MM.1S (cell line): Measurements from ENCODE around the gene DNAI1.

Experiments
- DNase-seq: peaks from one replicate; pipeline ENCODE4 v3.0.0-alpha.2; 2015
- H2AFZ ChIP-seq: fragments of 300-600 bp; sonication (generic); 2 replicates; pipeline ENCODE4 v1.6.0; 2016; ENCODE audit warnings: antibody characterized with exemption, low read length
- H3F3A ChIP-seq: fragments of 300-600 bp; sonication (generic); 2 replicates; pipeline ENCODE4 v1.6.1; 2016; ENCODE audit warnings: mild to moderate bottlenecking, antibody characterized with exemption, low read length, moderate library complexity, mixed read lengths; ENCODE audit not compliant: insufficient read depth
- H3K27ac ChIP-seq: fragments of 300-600 bp; sonication (generic); 2 replicates; pipeline ENCODE4 v1.5.1; 2016; ENCODE audit warnings: mild to moderate bottlenecking, low read length
- H3K27me3 ChIP-seq: fragments of 300-600 bp; sonication (generic); replicated peaks from 2 replicates; pipeline ENCODE4 v1.6.0; 2016; ENCODE audit warnings: low read length; ENCODE audit not compliant: insufficient read depth
- H3K36me3 ChIP-seq: fragments of 300-600 bp; sonication (generic); replicated peaks from 2 replicates; pipeline ENCODE4 v1.6.1; 2016; ENCODE audit warnings: mild to moderate bottlenecking, low read length, mixed read lengths; ENCODE audit not compliant: insufficient read depth
- H3K4me1 ChIP-seq: fragments of 300-600 bp; sonication (generic); 2 replicates; pipeline ENCODE4 v1.6.1; 2016; ENCODE audit warnings: low read length, mixed read lengths
- H3K4me2 ChIP-seq: fragments of 300-600 bp; sonication (generic); 2 replicates; pipeline ENCODE4 v1.6.0; 2016; ENCODE audit warnings: low read depth, low read length
- H3K4me3 ChIP-seq: fragments of 300-600 bp; sonication (generic); 2 replicates; pipeline ENCODE4 v1.5.1; 2016; ENCODE audit warnings: low read length, mixed read lengths
- H3K79me2 ChIP-seq: fragments of 300-600 bp; sonication (generic); 2 replicates; pipeline ENCODE4 v1.6.1; 2016; ENCODE audit warnings: mixed run types, low read length, mixed read lengths
- H3K9ac ChIP-seq: fragments of 300-600 bp; sonication (generic); 2 replicates; pipeline ENCODE4 v1.6.1; 2016; ENCODE audit warnings: low read length, mixed read lengths
- H3K9me2 ChIP-seq: fragments of 300-600 bp; sonication (generic); replicated peaks from 2 replicates; pipeline ENCODE4 v1.6.1; 2016; ENCODE audit warnings: mild to moderate bottlenecking, low read length, mixed read lengths; ENCODE audit not compliant: insufficient read depth
- H3K9me3 ChIP-seq: fragments of 300-600 bp; sonication (generic); replicated peaks from 2 replicates; pipeline ENCODE4 v1.6.1; 2016; ENCODE audit warnings: mild to moderate bottlenecking, low read length, mixed read lengths; ENCODE audit not compliant: insufficient read depth
- H4K20me1 ChIP-seq: fragments of 300-600 bp; sonication (generic); 2 replicates; pipeline ENCODE4 v1.6.1; 2016; ENCODE audit warnings: mild to moderate bottlenecking, low read length, moderate library complexity, mixed read lengths; ENCODE audit not compliant: insufficient read depth
- CTCF ChIP-seq: fragments of 300-600 bp; sonication (generic); IDR thresholded peaks from 2 replicates; pipeline ENCODE4 v1.5.1; 2016; ENCODE audit warnings: antibody characterized with exemption, low read length, mixed read lengths
- EZH2 ChIP-seq: fragments of 300-600 bp; sonication (generic); optimal IDR thresholded peaks from 2 replicates; pipeline ENCODE3; 2017; ENCODE audit warnings: low read depth, mild to moderate bottlenecking, antibody characterized with exemption, low read length, mixed read lengths
- EZH2phosphoT487 ChIP-seq: fragments of 300-600 bp; sonication (generic); IDR thresholded peaks from 2 replicates; pipeline ENCODE4 v1.6.1; 2018; ENCODE audit warnings: antibody characterized with exemption, low read length

The DNAI1 gene

GRCh38 chr9:34565856-34566255 lies 107.3 kb downstream of the DNAI1 start:
- no peak overlapping the region for H2AFZ ChIP-seq
- TF ChIP-seq CTCF (no peak), EZH2 (no peak), EZH2phosphoT487 (no peak)
- H3K4me1 ChIP-seq = no peaks in the 10 kb centered on the region
- peaks cover 85% of the 10 kb centered on the region for H3K27me3 ChIP-seq
- no peaks in the 10 kb centered on the region for H3K9me2 ChIP-seq
- H3F3A ChIP-seq = no peaks in the 10 kb centered on the region
- no peaks in the 10 kb centered on the region for H3K36me3 ChIP-seq
- no peak overlapping the region for H3K27ac ChIP-seq
- H3K4me2 ChIP-seq = no peak overlapping the region
- H4K20me1 ChIP-seq = no peaks in the 10 kb centered on the region
- H3K79me2 ChIP-seq = no peaks in the 10 kb centered on the region
- no peak overlapping the region for H3K4me3 ChIP-seq
- H3K9me3 ChIP-seq = no peaks in the 10 kb centered on the region
- no peak overlapping the region for H3K9ac ChIP-seq
- DNase-seq = no peak

DNA sequence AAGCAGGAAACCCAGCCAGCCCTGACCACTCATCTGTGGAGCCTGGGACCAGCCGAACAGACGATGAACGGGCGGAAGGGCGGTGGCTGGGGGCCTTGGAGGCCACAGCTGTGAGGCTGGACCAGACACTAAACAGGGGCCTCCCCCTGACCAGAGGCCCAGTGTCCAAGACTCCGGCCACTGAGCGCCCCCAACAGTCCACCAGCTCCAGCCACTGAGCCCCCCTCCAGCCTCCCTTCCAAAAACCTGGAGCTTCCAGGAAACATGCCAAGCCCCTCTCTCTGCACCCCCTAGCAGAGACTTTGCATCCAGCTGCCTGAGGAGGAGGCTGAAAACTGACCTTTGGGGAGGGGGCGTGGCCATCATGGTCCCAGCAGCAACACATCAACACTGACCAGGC lies 107.7 kb downstream of the DNAI1 start:
- no peaks in the 10 kb centered on the region for H3K36me3 ChIP-seq
- H3F3A ChIP-seq = no peaks in the 10 kb centered on the region
- no peak for DNase-seq
- no peak overlapping the region for H2AFZ ChIP-seq
- no peaks in the 10 kb centered on the region for H3K4me1 ChIP-seq
- no peaks in the 10 kb centered on the region for H3K9me2 ChIP-seq
- TF ChIP-seq CTCF = no peak
- no peak for TF ChIP-seq EZH2
- TF ChIP-seq EZH2phosphoT487 = no peak
- H3K27me3 ChIP-seq = peaks cover 86% of the 10 kb centered on the region
- no peak overlapping the region for H3K4me3 ChIP-seq
- H3K9ac ChIP-seq = no peak overlapping the region
- no peaks in the 10 kb centered on the region for H4K20me1 ChIP-seq
- no peaks in the 10 kb centered on the region for H3K79me2 ChIP-seq
- H3K4me2 ChIP-seq = no peak overlapping the region
- no peak overlapping the region for H3K27ac ChIP-seq
- H3K9me3 ChIP-seq = no peaks in the 10 kb centered on the region

DNA sequence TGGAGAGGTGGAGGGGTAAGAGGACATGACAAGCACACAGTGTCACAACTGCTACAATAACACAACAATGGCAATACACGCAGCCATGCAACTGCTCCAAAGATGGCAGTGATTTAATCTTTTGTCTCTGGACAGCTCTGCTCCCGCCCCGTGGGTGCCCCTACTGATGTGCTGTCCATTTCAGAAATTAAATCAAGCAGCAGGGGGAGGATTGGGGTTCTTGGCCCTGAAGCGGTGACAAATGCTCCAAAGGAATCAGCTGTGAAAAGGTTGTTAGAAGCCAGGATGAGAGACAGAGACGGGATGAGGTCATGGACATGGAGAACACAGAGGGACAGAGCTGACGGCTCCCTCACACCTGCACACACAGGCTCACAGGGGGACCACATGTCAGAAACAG lies 108.4 kb downstream of the DNAI1 start:
- H3K79me2 ChIP-seq = no peaks in the 10 kb centered on the region
- no peak overlapping the region for H3K27ac ChIP-seq
- H4K20me1 ChIP-seq = no peaks in the 10 kb centered on the region
- no peaks in the 10 kb centered on the region for H3K4me1 ChIP-seq
- H2AFZ ChIP-seq = no peak overlapping the region
- H3K4me3 ChIP-seq = no peak overlapping the region
- no peak overlapping the region for H3K9ac ChIP-seq
- H3K27me3 ChIP-seq = peaks cover 85% of the 10 kb centered on the region
- H3K4me2 ChIP-seq = no peak overlapping the region
- no peaks in the 10 kb centered on the region for H3K9me3 ChIP-seq
- H3K9me2 ChIP-seq = no peaks in the 10 kb centered on the region
- TF ChIP-seq EZH2phosphoT487 = no peak
- TF ChIP-seq EZH2 = no peak
- TF ChIP-seq CTCF = no peak
- no peak for DNase-seq
- H3F3A ChIP-seq = no peaks in the 10 kb centered on the region
- no peaks in the 10 kb centered on the region for H3K36me3 ChIP-seq
